ENCODE results near the gene ZNF648. TPM values are rescaled to one million over a fixed set of nuclear protein-coding genes. Genes with fewer than 3 reads are reported as not detected.
"Not testable (repeated sequence)": the region's sequence is repeated elsewhere in the genome, so short reads cannot be mapped to it uniquely, and the experiment has no call there.

The ZNF648 gene
- total and polyA plus RNA-seq, 4 donors = 0.02 to 0.67 (median 0.20) TPM

- H3K4me3 ChIP-seq (ENCODE audit: low read depth in 1 of 3, low read length in 3 of 3) = no peak overlapping the region
- H3K36me3 ChIP-seq (ENCODE audit: control insufficient read depth in 4 of 4, insufficient read depth in 3 of 4, low read depth in 1 of 4, low read length in 3 of 4) = no peaks in the 10 kb centered on the region
- no peaks in the 10 kb centered on the region for H3K4me1 ChIP-seq (ENCODE audit: control insufficient read depth in 4 of 4, insufficient read depth in 4 of 4, low read length in 3 of 4)
- H3K9ac ChIP-seq (ENCODE audit: low read depth in 1 of 2, low read length in 2 of 2) = no peak overlapping the region
- 91% methylated on average over 2 of the region's 2 CpGs for WGBS
- H3K27ac ChIP-seq (ENCODE audit: low read depth in 1 of 2, low read length in 2 of 2) = no peak overlapping the region
- TF ChIP-seq NR2F2 (IDR thresholded peaks at IDR 0.05) (no peak), HNF4G (IDR thresholded peaks at IDR 0.05) (no peak), HNF4A (conservative IDR thresholded peaks at IDR 0.05) (no peak), FOXA2 (IDR thresholded peaks at IDR 0.05) (no peak)
- H3K27me3 ChIP-seq (ENCODE audit: control insufficient read depth in 4 of 4, insufficient read depth in 4 of 4, low read length in 3 of 4) = no peaks in the 10 kb centered on the region
- no peak for DNase-seq (ENCODE audit: low spot score)
- H3K9me3 ChIP-seq (ENCODE audit: control insufficient read depth in 4 of 4, low read length in 3 of 4) = no peaks in the 10 kb centered on the region
Observed at GRCh38 chr1:182095946-182096345, 34.4 kb upstream of the ZNF648 start.

DNA sequence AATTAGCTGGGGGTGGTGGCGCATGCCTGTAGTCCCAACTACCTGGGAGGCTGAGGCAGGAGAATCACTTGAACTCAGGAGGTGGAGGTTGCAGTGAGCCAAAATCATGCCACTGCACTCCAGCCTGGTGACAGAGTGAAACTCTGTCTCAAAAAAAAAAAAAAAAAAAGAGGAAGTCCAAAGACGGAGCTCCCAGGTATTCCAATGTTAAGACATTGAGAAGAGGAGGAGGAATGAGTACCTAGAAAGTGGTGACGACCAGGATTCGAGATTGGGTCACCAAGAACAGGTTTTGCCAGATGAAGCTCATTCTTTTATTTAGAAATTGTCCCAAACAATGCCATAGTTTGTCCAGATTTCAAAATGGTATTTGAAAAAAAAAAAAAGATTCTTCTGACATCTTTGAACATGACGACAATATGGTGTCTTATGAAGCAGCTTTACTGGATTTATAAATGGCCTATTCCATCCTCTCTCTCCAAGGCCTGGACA, 33.0 kb upstream of the ZNF648 start:
- H3K27me3 ChIP-seq (ENCODE audit: control insufficient read depth in 4 of 4, insufficient read depth in 4 of 4, low read length in 3 of 4); H3K4me1 ChIP-seq (ENCODE audit: control insufficient read depth in 4 of 4, insufficient read depth in 4 of 4, low read length in 3 of 4); DNase-seq (ENCODE audit: low spot score); H3K9ac ChIP-seq (ENCODE audit: low read depth in 1 of 2, low read length in 2 of 2); H3K9me3 ChIP-seq (ENCODE audit: control insufficient read depth in 4 of 4, low read length in 3 of 4); H3K4me3 ChIP-seq (ENCODE audit: low read depth in 1 of 3, low read length in 3 of 3); H3K36me3 ChIP-seq (ENCODE audit: control insufficient read depth in 4 of 4, insufficient read depth in 3 of 4, low read depth in 1 of 4, low read length in 3 of 4); H3K27ac ChIP-seq (ENCODE audit: low read depth in 1 of 2, low read length in 2 of 2): not testable (repeated sequence)
- WGBS = 88% methylated on average over 5 of the region's 5 CpGs

DNA sequence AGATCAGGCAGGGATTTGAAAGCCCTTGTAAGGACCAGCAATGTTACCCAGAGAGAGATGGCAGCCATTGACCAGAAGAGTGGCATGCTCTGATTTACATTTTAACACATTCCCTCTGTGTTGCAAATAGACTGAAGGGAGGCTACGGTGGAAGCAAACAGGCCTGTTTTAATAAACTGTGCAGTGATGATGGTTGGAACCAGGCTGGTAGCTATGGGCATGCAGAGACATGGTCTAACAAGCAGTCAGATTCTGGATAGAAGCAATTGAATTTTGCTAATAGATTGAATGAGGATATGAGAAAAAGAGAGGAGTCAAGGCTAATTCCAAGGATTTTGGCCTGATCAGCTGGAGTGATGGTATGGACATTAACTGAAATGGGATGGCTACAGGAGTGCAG, 32.3 kb upstream of the ZNF648 start:
- H3K4me3 ChIP-seq (ENCODE audit: low read depth in 1 of 3, low read length in 3 of 3) = no peak overlapping the region
- no peaks in the 10 kb centered on the region for H3K36me3 ChIP-seq (ENCODE audit: control insufficient read depth in 4 of 4, insufficient read depth in 3 of 4, low read depth in 1 of 4, low read length in 3 of 4)
- DNase-seq (ENCODE audit: low spot score) = no peak
- TF ChIP-seq MAX (IDR thresholded peaks at IDR 0.05) (no peak), RAD21 (IDR thresholded peaks at IDR 0.05) (no peak), YY1 (IDR thresholded peaks at IDR 0.05) (no peak), NR2F2 (IDR thresholded peaks at IDR 0.05) (no peak)
- H3K27ac ChIP-seq (ENCODE audit: low read depth in 1 of 2, low read length in 2 of 2) = no peak overlapping the region
- no peak overlapping the region for H3K9ac ChIP-seq (ENCODE audit: low read depth in 1 of 2, low read length in 2 of 2)
- 93% methylated on average over 1 of the region's 1 CpG for WGBS
- H3K27me3 ChIP-seq (ENCODE audit: control insufficient read depth in 4 of 4, insufficient read depth in 4 of 4, low read length in 3 of 4) = no peaks in the 10 kb centered on the region
- H3K4me1 ChIP-seq (ENCODE audit: control insufficient read depth in 4 of 4, insufficient read depth in 4 of 4, low read length in 3 of 4) = no peaks in the 10 kb centered on the region
- H3K9me3 ChIP-seq (ENCODE audit: control insufficient read depth in 4 of 4, low read length in 3 of 4) = no peaks in the 10 kb centered on the region

GRCh38 chr1:182092336-182092735, 30.8 kb upstream of the ZNF648 start:
- 90% methylated on average over 5 of the region's 5 CpGs for WGBS
- Histone ChIP-seq H3K36me3 (ENCODE audit: control insufficient read depth in 4 of 4, insufficient read depth in 3 of 4, low read depth in 1 of 4, low read length in 3 of 4) (no peaks in the 10 kb centered on the region), H3K9ac (ENCODE audit: low read depth in 1 of 2, low read length in 2 of 2) (no peak overlapping the region), H3K27me3 (ENCODE audit: control insufficient read depth in 4 of 4, insufficient read depth in 4 of 4, low read length in 3 of 4) (no peaks in the 10 kb centered on the region), H3K27ac (ENCODE audit: low read depth in 1 of 2, low read length in 2 of 2) (no peak overlapping the region), H3K4me3 (ENCODE audit: low read depth in 1 of 3, low read length in 3 of 3) (no peak overlapping the region), H3K4me1 (ENCODE audit: control insufficient read depth in 4 of 4, insufficient read depth in 4 of 4, low read length in 3 of 4) (no peaks in the 10 kb centered on the region), H3K9me3 (ENCODE audit: control insufficient read depth in 4 of 4, low read length in 3 of 4) (no peaks in the 10 kb centered on the region)
- TF ChIP-seq, protein P1, sequence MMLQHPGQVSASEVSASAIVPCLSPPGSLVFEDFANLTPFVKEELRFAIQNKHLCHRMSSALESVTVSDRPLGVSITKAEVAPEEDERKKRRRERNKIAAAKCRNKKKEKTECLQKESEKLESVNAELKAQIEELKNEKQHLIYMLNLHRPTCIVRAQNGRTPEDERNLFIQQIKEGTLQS (IDR thresholded peaks at IDR 0.05) = no peak
- TF ChIP-seq GABPA (IDR thresholded peaks at IDR 0.05 in 1 of 2, conservative IDR thresholded peaks at IDR 0.05 in 1 of 2) = no peak
- TF ChIP-seq FOXA2 (IDR thresholded peaks at IDR 0.05) = no peak
- TF ChIP-seq, protein P2, sequence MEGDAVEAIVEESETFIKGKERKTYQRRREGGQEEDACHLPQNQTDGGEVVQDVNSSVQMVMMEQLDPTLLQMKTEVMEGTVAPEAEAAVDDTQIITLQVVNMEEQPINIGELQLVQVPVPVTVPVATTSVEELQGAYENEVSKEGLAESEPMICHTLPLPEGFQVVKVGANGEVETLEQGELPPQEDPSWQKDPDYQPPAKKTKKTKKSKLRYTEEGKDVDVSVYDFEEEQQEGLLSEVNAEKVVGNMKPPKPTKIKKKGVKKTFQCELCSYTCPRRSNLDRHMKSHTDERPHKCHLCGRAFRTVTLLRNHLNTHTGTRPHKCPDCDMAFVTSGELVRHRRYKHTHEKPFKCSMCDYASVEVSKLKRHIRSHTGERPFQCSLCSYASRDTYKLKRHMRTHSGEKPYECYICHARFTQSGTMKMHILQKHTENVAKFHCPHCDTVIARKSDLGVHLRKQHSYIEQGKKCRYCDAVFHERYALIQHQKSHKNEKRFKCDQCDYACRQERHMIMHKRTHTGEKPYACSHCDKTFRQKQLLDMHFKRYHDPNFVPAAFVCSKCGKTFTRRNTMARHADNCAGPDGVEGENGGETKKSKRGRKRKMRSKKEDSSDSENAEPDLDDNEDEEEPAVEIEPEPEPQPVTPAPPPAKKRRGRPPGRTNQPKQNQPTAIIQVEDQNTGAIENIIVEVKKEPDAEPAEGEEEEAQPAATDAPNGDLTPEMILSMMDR (IDR thresholded peaks at IDR 0.05; ENCODE audit: low read depth, low read length, missing input control) = no peak
- no peak for TF ChIP-seq MAX (IDR thresholded peaks at IDR 0.05)
- no peak for DNase-seq (ENCODE audit: low spot score)

Measured in liver (tissue), 9 donors.